Ovary (tissue), 9 donors: ENCODE results near the gene RABGAP1L. TPM values are rescaled to one million over a fixed set of nuclear protein-coding genes. Genes with fewer than 3 reads are reported as not detected.

Source experiments
- DNase-seq, 5 donors: peaks; one replicate each; pipeline ENCODE4 v3.0.0-alpha.2; 2019 to 2020
- H3K27ac ChIP-seq, 2 donors: fragments of 200-600 bp; one replicate each; pipeline versions ENCODE4 v1.5.1 to v1.8.0; 2019 to 2022
- H3K27me3 ChIP-seq: fragments of 200-600 bp; one replicate; pipeline ENCODE4 v1.8.0; 2022
- H3K36me3 ChIP-seq: fragments of 200-600 bp; sonication (generic); one replicate; pipeline ENCODE4 v1.5.1; 2019
- H3K4me1 ChIP-seq: one replicate; pipeline ENCODE4 v1.8.1; 2013; ENCODE audit warnings: mild to moderate bottlenecking, moderate library complexity; ENCODE audit not compliant: insufficient read depth
- H3K4me3 ChIP-seq: fragments of 200-600 bp; sonication (generic); one replicate; pipeline ENCODE4 v1.5.1; 2017
- H3K9me3 ChIP-seq, 2 donors: fragments of 200-600 bp in 1 of 2; sonication (generic) in 1 of 2; one replicate each; pipeline versions ENCODE4 v1.5.1 to v1.8.1; 2013 to 2019; ENCODE audit warnings: mild to moderate bottlenecking in 1 of 2, moderate library complexity in 1 of 2
- CTCF ChIP-seq, 3 donors: fragments of 450-650 bp in 2 of 3; fragments of 200-600 bp in 1 of 3; IDR thresholded peaks; one replicate each; pipeline versions ENCODE4 v1.5.1 to v1.8.0; 2016 to 2022; ENCODE audit warnings: antibody characterized with exemption in 3 of 3, mild to moderate bottlenecking in 1 of 3
- EP300 ChIP-seq: sonication (generic); formaldehyde crosslinking; IDR thresholded peaks from one replicate; pipeline ENCODE4 v1.6.1; 2017; ENCODE audit warnings: antibody characterized with exemption
- POLR2A ChIP-seq: fragments of 450-650 bp; IDR thresholded peaks from one replicate; pipeline ENCODE4 v1.6.1; 2017; ENCODE audit warnings: antibody characterized with exemption, mild to moderate bottlenecking, moderate library complexity
- WGBS, 3 donors: extraction: QIAGEN DNeasy Blood & Tissue Kit in 1 of 3; methylation state at CpG; one replicate each; pipeline versions ENCODE4 v1.1.5 to v1.1.7; 2013 to 2017; 5-methylcytosine and 5-hydroxymethylcytosine counted together
- intact Hi-C, 4 donors: fragments of 100-400 bp; cut with DNase I; formaldehyde crosslinking; loops; one replicate each; pipeline versions ENCODE4 v1.11.0 to v1.15.1; 2022 to 2023
- polyA plus RNA-seq, 2 donors: library from polyadenylated mRNA; stranded (reverse); fragments of 200-250 nt in 1 of 2; fragments of 350-450 nt in 1 of 2; fragmentation: Illumina TruSeq in 1 of 2; extraction: RNeasy Lipid Tissue Mini Kit (QIAGEN cat#74804) in 1 of 2; gene quantifications; one replicate each; pipeline ENCODE4 v1.2.3, GENCODE V29; 2013 to 2014
- total RNA-seq, 7 donors: library from RNA; depleted of rRNA in 2 of 7; stranded (reverse); fragments of >200 nt in 2 of 7; fragmentation: NEBNext Ultra II Directional in 3 of 7; extraction: Animal tissue kit (Norgen Biotek cat#: 25700) in 3 of 7; gene quantifications; one replicate each; pipeline versions ENCODE4 v1.1.0 to v1.2.4, GENCODE V29; 2016 to 2023
- donor health status: DM: no; HTN: no; CAD: no; lungs with moderate emphysema.
- donor health status: DM: no; HTN: no; CAD: no.
- donor health status: Bipolar disorder and iron deficiency.
- donor health status: DM: yes; HTN: yes; CAD: no.
- donor health status: DM: no; HTN: no; CAD: no.
- donor health status: DM: yes; HTN: yes; CAD: no.

RABGAP1L gene
- total and polyA plus RNA-seq, 9 donors: 17.1 to 56.5 (median 43.6) TPM

GRCh38 chr1:175005085-175005783, 845.9 kb downstream of the RABGAP1L start:
- WGBS, 3 donors: 93 to 95% (median 93%) methylated on average over 8 of the region's 8 CpGs
- Histone ChIP-seq H3K27ac (no peak overlapping the region), H3K4me1 (peaks cover 4% of the 10 kb centered on the region), H3K4me3 (no peak overlapping the region), H3K36me3 (no peaks in the 10 kb centered on the region), H3K9me3 (no peaks in the 10 kb centered on the region), H3K27me3 (no peaks in the 10 kb centered on the region)
- DNase-seq: no peak
- intact Hi-C loops: no loop called here
- TF ChIP-seq EP300: no peak
- no peak for TF ChIP-seq CTCF (IDR thresholded peaks at IDR 0.05)
- no peak for TF ChIP-seq POLR2A

- Histone ChIP-seq H3K36me3 (no peaks in the 10 kb centered on the region), H3K9me3 (no peaks in the 10 kb centered on the region)
- 67 to 70% (median 67%) methylated on average over 10 of the region's 10 CpGs for WGBS, 3 donors
These were observed 850.2 kb downstream of the RABGAP1L start for GRCh38 chr1:175009532-175009931.

GRCh38 chr1:175013445-175013844, 854.1 kb downstream of the RABGAP1L start:
- WGBS, 3 donors: 40 to 80% (median 74%) methylated on average over 1 of the region's 1 CpG
- no peak for TF ChIP-seq EP300
- no peak for TF ChIP-seq CTCF (IDR thresholded peaks at IDR 0.05)
- TF ChIP-seq POLR2A: no peak
- intact Hi-C loops: no loop called here
- DNase-seq: no peak
- no peak overlapping the region for H3K4me3 ChIP-seq
- no peaks in the 10 kb centered on the region for H3K27me3 ChIP-seq
- H3K4me1 ChIP-seq: no peaks in the 10 kb centered on the region
- no peak overlapping the region for H3K27ac ChIP-seq
- no peaks in the 10 kb centered on the region for H3K9me3 ChIP-seq
- no peaks in the 10 kb centered on the region for H3K36me3 ChIP-seq

More at GRCh38 chr1:175009532-175009931, 850.2 kb downstream of the RABGAP1L start:
- Histone ChIP-seq H3K27ac (no peak overlapping the region), H3K4me3 (no peak overlapping the region), H3K4me1 (no peaks in the 10 kb centered on the region), H3K27me3 (no peaks in the 10 kb centered on the region)
- no peak for TF ChIP-seq POLR2A
- no peak for TF ChIP-seq CTCF (IDR thresholded peaks at IDR 0.05)
- no peak for TF ChIP-seq EP300
- DNase-seq: no peak
- intact Hi-C loops: no loop called here

- 46 to 72% (median 66%) methylated on average over 4 of the region's 4 CpGs for WGBS, 3 donors
- Histone ChIP-seq H3K27me3 (no peaks in the 10 kb centered on the region), H3K4me3 (no peak overlapping the region), H3K27ac (no peak overlapping the region), H3K9me3 (no peaks in the 10 kb centered on the region), H3K36me3 (no peaks in the 10 kb centered on the region), H3K4me1 (no peaks in the 10 kb centered on the region)
- DNase-seq: no peak
- intact Hi-C loops: no loop called here
- no peak for TF ChIP-seq EP300
- TF ChIP-seq CTCF (IDR thresholded peaks at IDR 0.05): no peak
- no peak for TF ChIP-seq POLR2A
These were observed 855.9 kb downstream of the RABGAP1L start for GRCh38 chr1:175015243-175015642.
